ENCODE results near the gene SLC6A9. TPM values are rescaled to one million over a fixed set of nuclear protein-coding genes. Genes with fewer than 3 reads are reported as not detected.

Gene SLC6A9
- total RNA-seq, 1 donor = 25.9 TPM

- DNase-seq (ENCODE audit: low read depth) = no peak
- TF ChIP-seq CTCF (IDR thresholded peaks at IDR 0.05; ENCODE audit: insufficient read depth, low read length) = no peak
- H3K4me3 ChIP-seq (ENCODE audit: low read depth, low read length) = no peak overlapping the region
These were observed 6.2 kb downstream of the SLC6A9 start for GRCh38 chr1:44024903-44025525.

GRCh38 chr1:44024031-44024902, 7.0 kb downstream of the SLC6A9 start:
- no peak for DNase-seq (ENCODE audit: low read depth)
- no peak for TF ChIP-seq CTCF (IDR thresholded peaks at IDR 0.05; ENCODE audit: insufficient read depth, low read length)
- no peak overlapping the region for H3K4me3 ChIP-seq (ENCODE audit: low read depth, low read length)

- no peak overlapping the region for H3K4me3 ChIP-seq (ENCODE audit: low read depth, low read length)
- no peak for TF ChIP-seq CTCF (IDR thresholded peaks at IDR 0.05; ENCODE audit: insufficient read depth, low read length)
- DNase-seq (ENCODE audit: low read depth) = no peak
These were observed 9.5 kb downstream of the SLC6A9 start for GRCh38 chr1:44021581-44022321.

GRCh38 chr1:44021156-44021555, 10.1 kb downstream of the SLC6A9 start:
- no peak overlapping the region for H3K4me3 ChIP-seq (ENCODE audit: low read depth, low read length)
- TF ChIP-seq CTCF (IDR thresholded peaks at IDR 0.05; ENCODE audit: insufficient read depth, low read length) = no peak
- DNase-seq (ENCODE audit: low read depth) = no peak

DNA sequence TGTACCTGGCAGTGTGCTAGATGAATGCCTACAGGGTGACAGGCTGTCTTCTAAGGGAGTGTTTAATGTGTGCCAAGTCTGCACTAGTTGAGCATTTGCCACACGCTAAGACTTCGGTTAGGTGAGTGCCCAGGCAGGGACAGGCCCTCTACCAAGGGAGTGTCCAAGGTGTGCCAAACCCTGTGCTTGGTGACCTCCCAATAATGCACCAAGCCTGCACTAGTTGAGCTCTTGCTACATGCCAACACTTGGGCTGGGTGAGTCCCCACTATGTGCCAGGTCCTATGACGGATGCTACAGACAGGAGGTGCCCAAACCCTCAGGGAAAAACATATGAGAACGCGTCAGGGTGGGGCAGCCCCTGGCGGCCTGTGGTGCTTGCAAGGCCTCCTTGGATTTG, 10.8 kb downstream of the SLC6A9 start:
- no peak overlapping the region for H3K4me3 ChIP-seq (ENCODE audit: low read depth, low read length)
- DNase-seq (ENCODE audit: low read depth) = no peak

More for the DNA sequence above, 10.8 kb downstream of the SLC6A9 start:
- TF ChIP-seq CTCF (IDR thresholded peaks at IDR 0.05; ENCODE audit: insufficient read depth, low read length) = no peak

All from fibroblast of the aortic adventitia (primary cell).